VCaP (cell line): ENCODE results near the gene CCDC24.
A peak's percentile ranks its signal among the peaks of the same experiment; 100 is the strongest.

Source experiments
- H3K27ac ChIP-seq: fragments of 450-650 bp; 2 replicates; pipeline ENCODE4 v1.5.1; 2017
- TF ChIP-seq, protein P1 (sequence below): fragments of 450-650 bp; conservative IDR thresholded peaks from 2 replicates; pipeline ENCODE4 v1.5.1; 2017; ENCODE audit warnings: mild to moderate bottlenecking, moderate library complexity

Gene CCDC24

DNA sequence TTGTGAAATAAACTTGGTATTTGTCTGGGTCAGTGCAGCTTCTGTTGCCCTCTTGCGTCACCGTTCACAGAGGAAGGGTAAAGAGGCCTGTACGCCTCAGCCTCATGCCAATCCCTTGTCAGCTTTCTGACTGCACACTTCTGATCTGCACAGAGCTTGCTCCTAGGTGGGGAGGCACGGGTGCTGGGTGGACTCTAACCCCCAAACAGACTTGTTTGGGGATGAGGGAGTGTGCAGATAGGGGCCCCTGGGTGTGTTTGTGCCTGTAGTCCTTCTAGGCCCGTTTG, 13.2 kb upstream of the CCDC24 start:
- TF ChIP-seq, protein P1, sequence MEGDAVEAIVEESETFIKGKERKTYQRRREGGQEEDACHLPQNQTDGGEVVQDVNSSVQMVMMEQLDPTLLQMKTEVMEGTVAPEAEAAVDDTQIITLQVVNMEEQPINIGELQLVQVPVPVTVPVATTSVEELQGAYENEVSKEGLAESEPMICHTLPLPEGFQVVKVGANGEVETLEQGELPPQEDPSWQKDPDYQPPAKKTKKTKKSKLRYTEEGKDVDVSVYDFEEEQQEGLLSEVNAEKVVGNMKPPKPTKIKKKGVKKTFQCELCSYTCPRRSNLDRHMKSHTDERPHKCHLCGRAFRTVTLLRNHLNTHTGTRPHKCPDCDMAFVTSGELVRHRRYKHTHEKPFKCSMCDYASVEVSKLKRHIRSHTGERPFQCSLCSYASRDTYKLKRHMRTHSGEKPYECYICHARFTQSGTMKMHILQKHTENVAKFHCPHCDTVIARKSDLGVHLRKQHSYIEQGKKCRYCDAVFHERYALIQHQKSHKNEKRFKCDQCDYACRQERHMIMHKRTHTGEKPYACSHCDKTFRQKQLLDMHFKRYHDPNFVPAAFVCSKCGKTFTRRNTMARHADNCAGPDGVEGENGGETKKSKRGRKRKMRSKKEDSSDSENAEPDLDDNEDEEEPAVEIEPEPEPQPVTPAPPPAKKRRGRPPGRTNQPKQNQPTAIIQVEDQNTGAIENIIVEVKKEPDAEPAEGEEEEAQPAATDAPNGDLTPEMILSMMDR: no peak
- peak overlapping the region; percentile 76; the same call in 1 of the 2 replicates for H3K27ac ChIP-seq

DNA sequence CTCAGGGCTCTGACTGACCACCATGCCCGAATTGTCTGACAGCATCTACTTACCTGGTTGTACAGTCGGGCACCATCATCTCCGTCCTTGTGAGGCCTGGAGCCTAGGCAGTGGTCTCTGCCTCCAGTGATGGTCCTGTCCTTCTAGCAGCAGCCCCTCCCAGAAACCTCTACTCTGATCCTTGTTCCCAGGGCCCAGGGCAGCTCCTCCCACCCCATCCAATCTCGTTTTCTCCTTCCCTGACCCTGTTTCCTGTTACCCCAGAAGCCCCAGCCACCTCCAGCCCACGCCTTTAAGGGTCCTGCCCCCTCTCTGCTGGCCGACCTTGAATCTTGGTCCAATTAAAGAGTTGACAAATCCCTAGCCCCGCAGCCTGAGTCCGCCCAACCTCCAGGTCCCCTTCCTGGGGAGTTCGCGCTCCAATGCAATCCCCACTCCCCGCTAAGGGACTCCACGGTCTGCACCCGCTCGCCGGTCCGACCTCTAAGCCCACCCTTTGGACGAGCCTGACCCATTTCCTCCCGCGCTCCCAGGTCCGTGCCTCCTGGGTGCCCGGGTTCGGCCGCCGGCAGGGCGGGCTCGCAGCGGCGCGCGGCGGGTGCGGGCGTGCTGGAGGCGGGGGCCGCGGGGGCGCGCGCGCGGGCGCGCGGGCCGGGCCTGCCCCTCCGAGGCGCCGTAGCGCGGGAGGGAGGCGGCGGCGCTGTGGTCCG, 12.7 kb upstream of the CCDC24 start, which contains the start of gene B4GALT2:
Gene B4GALT2, plus strand, starts transcription at position 660 of the 710 bp plus-strand sequence. CDS start 1,951 bp downstream, outside the sequence.
- H3K27ac ChIP-seq: peak within 1 kb of the TSS; percentile 76
- TF ChIP-seq, protein P1: no peak

DNA sequence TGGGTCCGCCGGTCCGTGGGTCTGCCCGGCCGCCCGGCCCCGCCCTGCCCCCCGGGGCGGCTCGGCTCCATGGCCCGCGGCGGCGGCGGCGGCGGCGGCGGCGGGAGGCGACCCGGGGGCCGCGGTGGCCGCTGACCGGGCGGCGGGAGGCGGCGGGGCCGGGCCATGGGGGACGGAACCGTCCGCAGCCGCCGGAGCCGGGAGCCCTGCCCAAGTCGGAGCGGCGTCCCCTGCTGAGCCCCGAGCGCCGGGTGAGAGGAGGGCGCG, 12.2 kb upstream of the CCDC24 start:
- peak overlapping the region; percentile 76; the same call in 1 of the 2 replicates for H3K27ac ChIP-seq
- TF ChIP-seq, protein P1: no peak

DNA sequence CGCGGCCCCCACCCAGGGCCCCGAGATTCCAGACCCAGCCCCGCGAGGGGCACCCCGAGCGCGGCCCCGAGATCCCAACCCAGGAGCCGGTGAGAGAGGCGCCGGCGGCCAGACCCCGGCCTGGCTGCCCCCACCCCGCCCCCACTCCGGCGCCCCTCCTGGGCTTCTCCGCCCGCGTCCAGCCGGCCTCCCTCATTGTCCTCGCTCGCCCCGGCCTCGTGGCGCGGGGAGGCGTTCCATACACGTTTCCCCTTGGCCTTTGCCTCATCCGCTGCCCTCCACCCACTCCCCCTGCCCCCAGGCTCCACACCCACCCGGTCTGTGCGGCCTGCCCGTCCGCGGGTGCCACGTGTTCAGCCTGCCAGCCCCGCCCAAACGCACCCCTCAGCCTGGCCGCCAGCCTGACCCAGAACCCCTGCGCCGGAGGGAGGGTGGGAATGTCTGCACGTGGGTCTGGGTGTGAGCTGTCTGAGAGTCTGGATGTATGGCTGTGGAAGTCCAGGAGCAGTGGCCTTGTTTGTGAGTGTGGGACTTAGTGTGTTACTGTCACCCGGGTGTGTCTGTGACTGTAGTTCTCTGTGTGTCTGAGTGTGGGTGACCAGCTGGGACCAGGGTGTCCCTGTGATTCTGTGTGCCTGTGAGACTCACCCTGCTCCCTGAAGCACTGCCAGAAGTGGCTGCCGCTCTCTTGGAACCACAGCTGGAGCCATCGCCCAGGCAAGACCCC, 11.7 kb upstream of the CCDC24 start:
- peak overlapping the region; percentile 76 for H3K27ac ChIP-seq

DNA sequence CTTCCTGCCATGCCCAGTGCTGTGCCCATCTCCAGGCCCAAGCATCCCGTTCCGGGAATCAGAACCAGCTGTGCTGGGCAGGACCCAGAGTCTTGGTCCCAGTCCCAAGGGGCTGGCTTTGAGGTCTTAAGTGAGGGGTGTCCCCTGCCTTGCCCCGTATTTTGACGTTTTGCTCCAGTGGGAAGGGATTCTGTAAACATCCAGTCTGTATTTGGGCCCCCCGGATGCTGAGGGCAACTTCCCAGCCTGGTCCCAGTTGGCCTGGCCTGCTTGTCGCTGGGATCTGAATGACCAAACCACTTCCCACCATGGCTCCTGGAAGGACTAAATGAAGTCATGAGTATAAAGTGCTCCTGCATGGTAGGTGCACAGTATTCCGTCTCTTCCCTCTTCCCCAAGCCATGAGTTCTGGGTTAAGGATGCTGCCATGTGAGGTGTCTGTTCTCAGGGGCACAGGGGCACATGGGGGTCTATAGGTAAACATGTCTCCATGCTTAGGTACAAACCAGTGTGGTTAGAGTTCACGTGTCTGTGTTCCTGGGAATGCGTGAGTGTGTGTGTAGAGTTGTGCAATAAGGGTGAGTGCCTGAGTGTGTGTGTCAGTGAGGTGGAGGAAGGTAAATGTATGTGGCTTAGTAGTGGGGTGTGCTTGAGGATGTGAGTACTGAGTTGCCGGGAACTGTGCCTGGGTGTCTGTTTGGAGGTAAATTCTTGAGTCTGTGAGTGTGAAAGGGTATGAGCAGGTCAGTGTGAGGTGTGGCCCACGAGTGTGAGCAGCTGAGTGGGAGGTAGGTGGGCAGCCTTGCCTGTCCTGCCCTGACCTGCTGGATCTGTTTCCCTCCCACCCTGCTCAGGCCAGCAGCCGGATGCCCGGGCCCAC, 10.9 kb upstream of the CCDC24 start:
- TF ChIP-seq, protein P1: no peak
- H3K27ac ChIP-seq: peak overlapping the region; percentile 76

More for the DNA sequence above, 11.7 kb upstream of the CCDC24 start:
- TF ChIP-seq, protein P1: no peak

DNA sequence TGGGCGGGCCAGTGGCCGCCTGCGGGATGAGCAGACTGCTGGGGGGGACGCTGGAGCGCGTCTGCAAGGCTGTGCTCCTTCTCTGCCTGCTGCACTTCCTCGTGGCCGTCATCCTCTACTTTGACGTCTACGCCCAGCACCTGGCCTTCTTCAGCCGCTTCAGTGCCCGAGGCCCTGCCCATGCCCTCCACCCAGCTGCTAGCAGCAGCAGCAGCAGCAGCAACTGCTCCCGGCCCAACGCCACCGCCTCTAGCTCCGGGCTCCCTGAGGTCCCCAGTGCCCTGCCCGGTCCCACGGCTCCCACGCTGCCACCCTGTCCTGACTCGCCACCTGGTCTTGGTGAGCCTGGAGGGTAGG, 10.3 kb upstream of the CCDC24 start:
- no peak overlapping the region for H3K27ac ChIP-seq
- TF ChIP-seq, protein P1: no peak

DNA sequence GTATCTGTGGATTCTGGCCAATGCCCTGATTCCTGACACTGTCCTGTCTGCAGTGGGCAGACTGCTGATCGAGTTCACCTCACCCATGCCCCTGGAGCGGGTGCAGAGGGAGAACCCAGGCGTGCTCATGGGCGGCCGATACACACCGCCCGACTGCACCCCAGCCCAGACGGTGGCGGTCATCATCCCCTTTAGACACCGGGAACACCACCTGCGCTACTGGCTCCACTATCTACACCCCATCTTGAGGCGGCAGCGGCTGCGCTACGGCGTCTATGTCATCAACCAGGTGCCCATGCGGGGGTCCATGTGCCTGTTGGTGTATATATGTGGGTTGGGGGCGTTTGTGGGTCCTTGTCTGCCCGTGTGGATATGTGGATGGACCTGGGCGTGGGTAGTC, 9.8 kb upstream of the CCDC24 start:
- TF ChIP-seq, protein P1: no peak
- H3K27ac ChIP-seq: no peak overlapping the region
